Tibial nerve (tissue), 4 donors: ENCODE measurements around the gene FBXW8. TPM values are rescaled to one million over a fixed set of nuclear protein-coding genes. Genes with fewer than 3 reads are reported as not detected.

Experiments
- DNase-seq, 2 donors: peaks; one replicate each; pipeline ENCODE4 v3.0.0-alpha.2; 2019; ENCODE audit warnings: low spot score in 2 of 2
- H3K27ac ChIP-seq, 4 donors: fragments of 200-600 bp; sonication (generic) in 3 of 4; one replicate each; pipeline ENCODE4 v1.5.1; 2017 to 2019; ENCODE audit warnings: mild to moderate bottlenecking in 1 of 4
- H3K27me3 ChIP-seq, 2 donors: fragments of 200-600 bp; sonication (generic) in 1 of 2; one replicate each; pipeline versions ENCODE4 v1.5.1 to v1.6.0; 2017 to 2019
- H3K36me3 ChIP-seq, 3 donors: fragments of 200-600 bp; sonication (generic); one replicate each; pipeline ENCODE4 v1.5.1; 2018 to 2019
- H3K4me1 ChIP-seq, 4 donors: fragments of 200-600 bp; sonication (generic) in 3 of 4; one replicate each; pipeline ENCODE4 v1.5.1; 2017 to 2019
- H3K4me3 ChIP-seq, 4 donors: fragments of 200-600 bp; sonication (generic) in 3 of 4; one replicate each; pipeline ENCODE4 v1.5.1; 2017 to 2019; ENCODE audit warnings: mild to moderate bottlenecking in 1 of 4, moderate library complexity in 1 of 4
- H3K9me3 ChIP-seq, 4 donors: fragments of 200-600 bp; sonication (generic) in 3 of 4; one replicate each; pipeline ENCODE4 v1.5.1; 2017 to 2019
- EP300 ChIP-seq, 2 donors: sonication (generic); formaldehyde crosslinking; IDR thresholded peaks; one replicate each; pipeline ENCODE4 v1.6.1; 2017; ENCODE audit warnings: antibody characterized with exemption in 2 of 2, mild to moderate bottlenecking in 1 of 2
- POLR2A ChIP-seq, 2 donors: fragments of 450-650 bp; IDR thresholded peaks; one replicate each; pipeline ENCODE4 v1.6.1; 2017; ENCODE audit warnings: antibody characterized with exemption in 2 of 2, mild to moderate bottlenecking in 2 of 2, moderate library complexity in 2 of 2
- WGBS, 2 donors: methylation state at CpG; one replicate each; pipeline ENCODE4 v1.1.5; 2018; 5-methylcytosine and 5-hydroxymethylcytosine counted together
- total RNA-seq, 4 donors: library from RNA; depleted of rRNA; stranded (reverse); fragments of >200 nt; gene quantifications; one replicate each; pipeline ENCODE4 v1.1.0, GENCODE V29; 2016
- TF ChIP-seq, protein P1 (sequence below), 5 experiments: fragments of 200-600 bp in 3 of 5; fragments of 450-650 bp in 2 of 5; sonication (generic) in 3 of 5; IDR thresholded peaks; one replicate each; pipeline ENCODE4 v1.5.1; 2016 to 2019; ENCODE audit warnings: antibody characterized with exemption in 5 of 5, mild to moderate bottlenecking in 3 of 5, moderate library complexity in 2 of 5

The FBXW8 gene
- total RNA-seq, 4 donors from 2014 or later, result 26.7 to 38.4 (median 29.0) TPM

- H3K27ac ChIP-seq, result no peak overlapping the region
- no peak overlapping the region for H3K4me3 ChIP-seq
- H3K9me3 ChIP-seq, result no peaks in the 10 kb centered on the region
- no peak for TF ChIP-seq POLR2A (IDR thresholded peaks at IDR 0.05)
- no peak for TF ChIP-seq EP300 (IDR thresholded peaks at IDR 0.05)
- TF ChIP-seq, protein P1, sequence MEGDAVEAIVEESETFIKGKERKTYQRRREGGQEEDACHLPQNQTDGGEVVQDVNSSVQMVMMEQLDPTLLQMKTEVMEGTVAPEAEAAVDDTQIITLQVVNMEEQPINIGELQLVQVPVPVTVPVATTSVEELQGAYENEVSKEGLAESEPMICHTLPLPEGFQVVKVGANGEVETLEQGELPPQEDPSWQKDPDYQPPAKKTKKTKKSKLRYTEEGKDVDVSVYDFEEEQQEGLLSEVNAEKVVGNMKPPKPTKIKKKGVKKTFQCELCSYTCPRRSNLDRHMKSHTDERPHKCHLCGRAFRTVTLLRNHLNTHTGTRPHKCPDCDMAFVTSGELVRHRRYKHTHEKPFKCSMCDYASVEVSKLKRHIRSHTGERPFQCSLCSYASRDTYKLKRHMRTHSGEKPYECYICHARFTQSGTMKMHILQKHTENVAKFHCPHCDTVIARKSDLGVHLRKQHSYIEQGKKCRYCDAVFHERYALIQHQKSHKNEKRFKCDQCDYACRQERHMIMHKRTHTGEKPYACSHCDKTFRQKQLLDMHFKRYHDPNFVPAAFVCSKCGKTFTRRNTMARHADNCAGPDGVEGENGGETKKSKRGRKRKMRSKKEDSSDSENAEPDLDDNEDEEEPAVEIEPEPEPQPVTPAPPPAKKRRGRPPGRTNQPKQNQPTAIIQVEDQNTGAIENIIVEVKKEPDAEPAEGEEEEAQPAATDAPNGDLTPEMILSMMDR (IDR thresholded peaks at IDR 0.05), result no peak
- H3K27me3 ChIP-seq, result no peaks in the 10 kb centered on the region
- no peak for DNase-seq
- peaks cover 0 to 75% (median 20%) of the 10 kb centered on the region in 3 donors for H3K36me3 ChIP-seq
- 89% methylated on average over 10 of the region's 10 CpGs for WGBS, 2 donors
- peaks cover 0 to 9% (median 0%) of the 10 kb centered on the region in 4 donors for H3K4me1 ChIP-seq
Measured at GRCh38 chr12:117024961-117025480, 114.3 kb downstream of the FBXW8 start.

DNA sequence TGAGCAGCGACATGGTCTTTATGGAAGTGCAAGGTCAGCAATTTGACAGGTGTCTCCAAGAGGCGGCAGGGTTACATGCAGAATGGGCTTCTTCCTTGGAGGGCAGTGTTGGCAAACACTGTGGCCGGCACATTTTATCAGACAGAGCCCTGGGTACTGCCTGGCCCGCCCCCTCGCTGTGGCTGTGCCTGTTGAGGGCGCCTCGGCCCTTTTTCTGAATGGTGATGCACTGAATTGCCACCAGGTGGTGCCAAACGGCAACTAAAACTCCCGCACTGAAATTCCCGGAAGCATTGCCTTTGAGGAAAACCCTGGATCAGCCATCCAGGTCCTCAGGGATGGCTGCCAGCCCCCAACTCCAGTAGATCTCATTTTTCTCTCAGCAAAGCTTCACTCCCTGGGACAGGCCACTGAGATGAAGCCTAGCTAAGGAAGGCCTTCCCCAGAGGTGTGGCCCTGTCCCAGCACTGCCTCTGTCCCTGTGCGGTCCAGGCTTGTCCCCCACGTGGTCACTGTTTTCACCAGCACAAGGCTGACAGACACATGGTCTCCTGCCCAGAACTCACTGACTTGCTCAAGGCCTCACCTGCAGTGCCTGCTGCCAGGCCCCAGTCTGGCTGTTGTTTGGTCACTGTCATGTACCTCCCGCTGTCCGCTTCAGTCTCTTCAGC is 114.9 kb downstream of the FBXW8 start:
- H3K4me1 ChIP-seq, result peaks cover 0 to 9% (median 0%) of the 10 kb centered on the region in 4 donors
- H3K4me3 ChIP-seq, result no peak overlapping the region
- DNase-seq, result peak in 1 of 2 donors; percentile 51
- no peaks in the 10 kb centered on the region for H3K9me3 ChIP-seq
- peaks cover 0 to 79% (median 20%) of the 10 kb centered on the region in 3 donors for H3K36me3 ChIP-seq
- H3K27me3 ChIP-seq, result no peaks in the 10 kb centered on the region
- TF ChIP-seq, protein P1 (IDR thresholded peaks at IDR 0.05), result peak; percentile 76 to 92 (median 83)
- no peak for TF ChIP-seq EP300 (IDR thresholded peaks at IDR 0.05)
- 33 to 35% methylated on average over 14 of the region's 14 CpGs for WGBS, 2 donors
- no peak overlapping the region for H3K27ac ChIP-seq

DNA sequence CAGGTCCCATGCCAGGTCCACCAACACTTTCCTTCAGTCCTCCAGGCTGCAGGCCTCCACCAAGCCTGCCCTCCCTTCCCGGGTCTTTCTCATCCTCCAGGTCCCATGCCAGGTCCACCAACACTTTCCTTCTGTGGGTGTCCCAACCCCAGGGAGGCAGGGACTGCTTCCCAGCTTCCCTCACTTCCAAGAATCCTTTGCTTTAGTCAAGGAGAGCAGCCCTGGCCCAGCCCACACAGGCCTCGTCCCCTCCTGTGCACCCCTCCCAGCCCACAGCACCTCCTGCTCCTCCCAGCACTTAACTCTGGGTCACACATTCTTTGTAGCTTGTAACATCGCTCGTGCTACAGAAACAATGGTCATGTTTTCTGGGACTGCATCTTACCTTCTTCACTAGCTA is 115.6 kb downstream of the FBXW8 start:
- H3K27me3 ChIP-seq, result no peaks in the 10 kb centered on the region
- peaks cover 0 to 76% (median 20%) of the 10 kb centered on the region in 3 donors for H3K36me3 ChIP-seq
- peaks cover 0 to 9% (median 0%) of the 10 kb centered on the region in 4 donors for H3K4me1 ChIP-seq
- no peak for TF ChIP-seq EP300 (IDR thresholded peaks at IDR 0.05)
- TF ChIP-seq POLR2A (IDR thresholded peaks at IDR 0.05), result no peak
- TF ChIP-seq, protein P1 (IDR thresholded peaks at IDR 0.05), result no peak
- 75 to 79% methylated on average over 4 of the region's 4 CpGs for WGBS, 2 donors
- DNase-seq, result no peak
- no peak overlapping the region for H3K27ac ChIP-seq
- no peaks in the 10 kb centered on the region for H3K9me3 ChIP-seq
- H3K4me3 ChIP-seq, result no peak overlapping the region

DNA sequence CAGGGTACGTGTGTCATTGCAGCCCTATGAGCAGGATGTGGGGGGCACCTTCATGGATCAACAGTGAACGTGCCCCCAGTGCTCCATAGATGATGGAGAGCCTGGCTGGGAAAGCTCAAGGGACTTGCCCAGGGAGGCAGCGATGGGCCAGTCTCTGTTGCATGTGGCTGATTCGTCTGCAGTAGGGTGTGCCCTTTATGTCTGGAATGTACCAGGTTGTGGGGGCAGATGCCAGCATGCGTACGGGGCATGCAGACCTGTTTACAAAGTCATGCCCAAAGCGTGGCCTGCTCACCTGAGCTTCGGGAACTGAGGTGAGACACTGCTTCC is 116.1 kb downstream of the FBXW8 start:
- peaks cover 0 to 76% (median 20%) of the 10 kb centered on the region in 3 donors for H3K36me3 ChIP-seq
- WGBS, 2 donors, result 86 to 95% methylated on average over 4 to 8 of the region's 8 CpGs

More for the DNA sequence above, 116.1 kb downstream of the FBXW8 start:
- Histone ChIP-seq H3K27ac (no peak overlapping the region), H3K27me3 (no peaks in the 10 kb centered on the region), H3K9me3 (no peaks in the 10 kb centered on the region), H3K4me3 (no peak overlapping the region), H3K4me1 (peaks cover 0 to 9% (median 0%) of the 10 kb centered on the region in 4 donors)
- DNase-seq, result no peak
- TF ChIP-seq, protein P1 (IDR thresholded peaks at IDR 0.05), result no peak
- TF ChIP-seq POLR2A (IDR thresholded peaks at IDR 0.05), result no peak
- TF ChIP-seq EP300 (IDR thresholded peaks at IDR 0.05), result no peak
